HS-5 (cell line): ENCODE results near the gene CCDC69.
"Not testable (repeated sequence)": the region's sequence is repeated elsewhere in the genome, so short reads cannot be mapped to it uniquely, and the experiment has no call there.

Experiments
- DNase-seq: peaks from one replicate; pipeline ENCODE4 v3.0.0-alpha.2; 2012; ENCODE audit warnings: low read depth

Gene CCDC69

GRCh38 chr5:151222054-151222789, 1.7 kb downstream of the CCDC69 start:
- no peak for DNase-seq

GRCh38 chr5:151221574-151221973, 2.3 kb downstream of the CCDC69 start:
- no peak for DNase-seq

- no peak for DNase-seq
Measured at GRCh38 chr5:151219789-151220188, 4.1 kb downstream of the CCDC69 start.

- no peak for DNase-seq
Measured at GRCh38 chr5:151219138-151219537, 4.8 kb downstream of the CCDC69 start.

GRCh38 chr5:151218177-151218576, 5.7 kb downstream of the CCDC69 start:
- no peak for DNase-seq

- no peak for DNase-seq
Measured at GRCh38 chr5:151216781-151217180, 7.1 kb downstream of the CCDC69 start.

- DNase-seq, result no peak
Measured at GRCh38 chr5:151215546-151215880, 8.4 kb downstream of the CCDC69 start.

- DNase-seq, result no peak
Measured at GRCh38 chr5:151214614-151215545, 9.0 kb downstream of the CCDC69 start.

GRCh38 chr5:151213803-151214613, 9.9 kb downstream of the CCDC69 start:
- no peak for DNase-seq

GRCh38 chr5:151212406-151212798, 11.5 kb downstream of the CCDC69 start:
- no peak for DNase-seq

- DNase-seq, result no peak
Measured at GRCh38 chr5:151208481-151208914, 15.4 kb downstream of the CCDC69 start.

- no peak for DNase-seq
Measured at GRCh38 chr5:151205411-151205810, 18.5 kb downstream of the CCDC69 start.

GRCh38 chr5:151204051-151204450, 19.8 kb downstream of the CCDC69 start:
- DNase-seq, result no peak

- no peak for DNase-seq
Measured at GRCh38 chr5:151202381-151203139, 21.3 kb downstream of the CCDC69 start.

- DNase-seq, result no peak
Measured at GRCh38 chr5:151200913-151201595, 22.8 kb downstream of the CCDC69 start.

GRCh38 chr5:151199581-151200185, 24.2 kb downstream of the CCDC69 start:
- no peak for DNase-seq

- no peak for DNase-seq
Measured at GRCh38 chr5:151198861-151199260, 25.0 kb downstream of the CCDC69 start.

GRCh38 chr5:151197291-151197600, 26.6 kb downstream of the CCDC69 start:
- DNase-seq, result not testable (repeated sequence)

GRCh38 chr5:151196556-151197290, 27.2 kb downstream of the CCDC69 start:
- no peak for DNase-seq

- DNase-seq, result no peak
Measured at GRCh38 chr5:151195622-151196021, 28.3 kb downstream of the CCDC69 start.
